GM18867 (cell line): ENCODE data around the gene MAP6D1.
"Not testable (repeated sequence)": the region's sequence is repeated elsewhere in the genome, so short reads cannot be mapped to it uniquely, and the experiment has no call there.

Experiments used
- ATAC-seq: cut with Tn5 transposase; IDR thresholded peaks from one replicate; pipeline ENCODE4 v1.9.1; 2021; ENCODE audit warnings: mild to moderate bottlenecking, moderate library complexity; ENCODE audit not compliant: unreplicated experiment

Gene MAP6D1

GRCh38 chr3:183801601-183802000 is 23.8 kb downstream of the MAP6D1 start:
- ATAC-seq, result no peak

- no peak for ATAC-seq
Observed at GRCh38 chr3:183800243-183800863, 25.0 kb downstream of the MAP6D1 start.

GRCh38 chr3:183799461-183799860 is 25.9 kb downstream of the MAP6D1 start:
- no peak for ATAC-seq

- no peak for ATAC-seq
Observed at GRCh38 chr3:183797996-183798395, 27.4 kb downstream of the MAP6D1 start.

- ATAC-seq, result no peak
Observed at GRCh38 chr3:183796372-183796771, 29.0 kb downstream of the MAP6D1 start.

GRCh38 chr3:183794452-183794851 is 30.9 kb downstream of the MAP6D1 start:
- no peak for ATAC-seq

GRCh38 chr3:183792976-183793375 is 32.4 kb downstream of the MAP6D1 start:
- no peak for ATAC-seq

GRCh38 chr3:183790700-183791099 is 34.7 kb downstream of the MAP6D1 start:
- no peak for ATAC-seq

GRCh38 chr3:183789826-183790225 is 35.6 kb downstream of the MAP6D1 start:
- no peak for ATAC-seq

GRCh38 chr3:183784503-183784902 is 40.9 kb downstream of the MAP6D1 start:
- not testable (repeated sequence) for ATAC-seq

- no peak for ATAC-seq
Observed at GRCh38 chr3:183782576-183783276, 42.7 kb downstream of the MAP6D1 start.

GRCh38 chr3:183781246-183781645 is 44.1 kb downstream of the MAP6D1 start:
- no peak for ATAC-seq

- no peak for ATAC-seq
Observed at GRCh38 chr3:183779896-183780465, 45.4 kb downstream of the MAP6D1 start.

- no peak for ATAC-seq
Observed at GRCh38 chr3:183777016-183777618, 48.3 kb downstream of the MAP6D1 start.

- ATAC-seq, result not testable (repeated sequence)
Observed at GRCh38 chr3:183776451-183776850, 48.9 kb downstream of the MAP6D1 start.

GRCh38 chr3:183775781-183776180 is 49.6 kb downstream of the MAP6D1 start:
- ATAC-seq, result no peak

GRCh38 chr3:183774631-183775030 is 50.7 kb downstream of the MAP6D1 start:
- no peak for ATAC-seq

- ATAC-seq, result no peak
Observed at GRCh38 chr3:183769453-183769852, 55.9 kb downstream of the MAP6D1 start.

GRCh38 chr3:183768114-183768513 is 57.3 kb downstream of the MAP6D1 start:
- ATAC-seq, result no peak

- no peak for ATAC-seq
Observed at GRCh38 chr3:183766745-183767606, 58.4 kb downstream of the MAP6D1 start.

GRCh38 chr3:183766107-183766506 is 59.3 kb downstream of the MAP6D1 start:
- no peak for ATAC-seq
